SH-SY5Y (cell line): ENCODE results near the gene MAST4.

ENCODE experiments used
- GATA2 ChIP-seq: IDR thresholded peaks from 2 replicates; pipeline ENCODE4 v1.6.1; 2011; ENCODE audit warnings: mild to moderate bottlenecking, low read depth, low read length
- GATA3 ChIP-seq: IDR thresholded peaks from 2 replicates; pipeline ENCODE4 v1.6.1; 2011; ENCODE audit warnings: low read depth, mild to moderate bottlenecking, low read length, moderate library complexity

GRCh38 chr5:66966439-66966838 is 370.2 kb downstream of the MAST4 start:
- TF ChIP-seq GATA2, result no peak
- no peak for TF ChIP-seq GATA3
